Stimulated activated CD4-positive, alpha-beta T cell treated with anti-CD3 and anti-CD28 coated beads, Interleukin-15, amount 100 ng/mL, for 1 hour (primary cell): ENCODE data around the gene PLPP7.
A peak's percentile ranks its signal among the peaks of the same experiment; 100 is the strongest.
"Not testable (repeated sequence)": the region's sequence is repeated elsewhere in the genome, so short reads cannot be mapped to it uniquely, and the experiment has no call there.

Experiments
- DNase-seq, 2 donors: peaks; one replicate each; pipeline ENCODE4 v3.0.0-alpha.2; 2020; ENCODE audit warnings: low read depth in 1 of 2, low spot score in 1 of 2

The PLPP7 gene

DNA sequence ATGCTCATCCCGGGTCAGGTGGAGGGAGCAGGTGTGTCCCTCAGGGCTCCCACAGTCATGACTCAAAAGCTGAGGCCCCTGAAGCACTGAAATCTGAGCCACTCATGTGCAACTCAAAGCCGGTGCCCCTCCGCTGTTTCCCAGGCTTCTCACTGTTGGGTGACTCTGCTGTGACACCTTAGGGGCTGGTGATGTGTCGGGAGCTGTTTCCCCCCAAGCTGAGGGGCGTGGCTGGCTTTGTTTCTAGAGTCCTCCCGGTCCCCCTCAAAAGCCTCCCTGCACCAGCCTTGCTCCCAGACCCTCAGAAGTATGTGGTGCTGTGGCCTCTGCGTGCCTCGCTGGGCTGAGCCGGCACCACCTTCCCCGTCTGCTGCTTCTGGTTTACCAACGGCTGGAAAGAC is 39.7 kb downstream of the PLPP7 start:
- no peak for DNase-seq

DNA sequence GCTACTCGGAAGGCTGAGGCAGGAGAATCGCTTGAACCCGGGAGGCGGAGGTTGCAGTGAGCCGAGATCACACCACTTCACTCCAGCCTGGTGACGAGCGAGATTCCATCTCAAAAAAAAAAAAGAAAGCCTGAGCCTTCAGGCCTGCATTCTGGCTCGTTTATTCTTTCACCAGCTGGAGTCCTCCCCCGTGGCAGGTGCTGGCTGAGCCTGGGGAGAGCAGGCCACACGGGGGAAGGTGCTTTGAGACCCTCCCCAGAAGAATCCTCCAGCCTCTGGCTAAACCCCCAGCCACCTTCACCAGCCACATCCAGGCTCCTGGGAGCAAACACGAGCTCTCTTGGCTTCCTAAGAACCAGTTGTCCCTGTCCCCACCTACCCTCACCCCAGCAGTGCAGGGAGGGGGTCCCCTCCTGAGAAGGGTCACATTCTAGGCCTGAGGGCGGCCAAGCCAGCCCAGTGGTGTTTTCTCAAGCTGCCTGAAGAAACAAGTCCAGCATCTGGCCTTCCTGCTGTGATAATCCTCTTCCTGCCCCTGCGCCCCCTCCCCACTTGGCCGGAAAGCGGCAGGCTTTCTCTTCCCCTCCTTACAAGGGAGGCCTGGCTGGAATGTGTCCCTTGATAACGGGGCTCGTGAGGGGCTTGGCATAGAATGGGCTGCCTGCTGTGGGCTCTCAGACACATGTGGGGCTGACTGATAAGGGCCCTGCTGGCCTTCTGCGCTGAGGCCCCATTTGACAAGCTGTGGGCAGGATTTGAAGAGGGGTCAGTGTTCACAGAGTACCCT is 41.5 kb downstream of the PLPP7 start:
- no peak for DNase-seq

DNA sequence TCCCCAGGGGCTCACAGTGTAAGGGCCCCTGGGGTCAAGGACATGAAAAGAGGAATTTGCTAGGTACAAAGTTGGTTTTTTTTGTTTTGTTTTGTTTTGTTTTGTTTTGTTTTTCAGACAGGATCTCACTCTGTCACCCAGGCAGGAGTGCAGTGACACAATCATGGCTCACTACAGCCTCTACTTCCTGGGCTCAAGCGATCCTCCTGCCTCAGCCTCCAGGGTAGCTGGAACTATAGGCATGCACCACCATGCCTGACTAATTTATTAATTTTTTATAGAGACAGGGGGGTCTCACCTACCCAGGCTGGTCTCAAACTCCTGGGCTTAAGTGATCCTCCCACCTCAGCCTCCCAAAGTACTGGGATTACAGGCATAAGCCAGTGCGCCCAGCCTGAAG is 42.5 kb downstream of the PLPP7 start:
- DNase-seq: not testable (repeated sequence)

GRCh38 chr9:131333771-131334628 is 44.5 kb downstream of the PLPP7 start:
- DNase-seq: no peak

GRCh38 chr9:131334629-131335367 is 45.3 kb downstream of the PLPP7 start:
- no peak for DNase-seq

- no peak for DNase-seq
Observed at GRCh38 chr9:131335368-131335755, 45.8 kb downstream of the PLPP7 start.

GRCh38 chr9:131337131-131337848 is 47.8 kb downstream of the PLPP7 start:
- no peak for DNase-seq

DNA sequence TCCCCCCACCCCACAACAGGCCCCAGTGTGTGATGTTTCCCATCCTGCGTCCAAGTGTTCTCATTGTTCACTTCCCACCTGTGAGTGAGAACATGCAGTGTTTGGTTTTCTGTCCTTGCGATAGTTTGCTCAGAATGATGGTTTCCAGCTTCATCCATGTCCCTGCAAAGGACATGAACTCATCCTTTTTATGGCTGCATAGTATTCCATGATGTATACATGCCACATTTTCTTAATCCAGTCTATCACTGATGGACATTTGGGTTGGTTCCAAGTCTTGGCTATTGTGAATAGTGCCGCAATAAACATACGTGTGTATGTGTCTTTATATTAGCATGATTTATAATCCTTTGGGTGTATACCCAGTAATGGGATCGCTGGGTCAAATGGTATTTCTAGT is 49.7 kb downstream of the PLPP7 start:
- not testable (repeated sequence) for DNase-seq

DNA sequence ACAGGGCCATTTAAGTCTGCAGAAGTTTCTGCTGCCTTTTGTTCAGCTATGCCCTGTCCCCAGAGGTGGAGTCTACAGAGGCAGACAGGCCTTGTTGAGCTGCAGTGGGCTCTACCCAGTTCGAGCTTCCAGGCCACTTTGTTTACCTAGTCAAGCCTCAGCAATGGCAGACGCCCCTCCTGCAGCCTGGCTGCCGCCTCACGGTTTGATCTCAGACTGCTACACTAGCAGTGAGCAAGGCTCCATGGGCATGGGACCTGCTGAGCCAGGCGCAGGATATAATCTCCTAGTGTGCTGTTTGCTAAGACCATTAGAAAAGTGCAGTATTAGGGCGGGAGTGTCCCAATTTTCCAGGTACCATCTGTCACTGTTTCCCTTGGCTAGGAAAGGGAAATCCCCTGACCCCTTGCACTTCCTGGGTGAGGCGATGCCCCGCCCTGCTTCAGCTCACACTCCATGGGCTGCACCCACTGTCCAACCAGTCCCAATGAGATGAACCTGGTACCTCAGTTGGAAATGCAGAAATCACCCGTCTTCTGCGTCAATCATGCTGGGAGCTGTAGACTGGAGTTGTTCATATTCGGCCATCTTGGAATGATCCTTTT is 55.5 kb downstream of the PLPP7 start:
- DNase-seq: not testable (repeated sequence)

DNA sequence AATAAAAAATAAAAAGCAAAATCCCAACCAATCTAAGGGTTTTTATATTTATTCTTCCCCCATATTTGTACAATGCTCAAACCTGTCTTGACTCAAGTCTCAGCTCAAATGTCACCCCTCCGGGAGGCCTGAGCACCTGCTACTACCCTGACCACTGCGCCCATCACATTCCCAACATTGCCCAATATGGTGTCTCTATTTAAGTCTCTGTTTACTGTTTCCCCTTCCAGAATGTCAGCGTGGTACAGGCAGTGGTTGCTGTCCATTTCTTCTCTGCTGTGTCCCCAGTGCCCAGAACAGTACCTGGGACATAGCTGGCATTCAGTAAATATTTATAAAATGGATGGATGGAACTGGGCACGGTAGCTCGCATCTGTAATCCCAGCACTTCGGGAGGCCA is 57.0 kb downstream of the PLPP7 start:
- no peak for DNase-seq

DNA sequence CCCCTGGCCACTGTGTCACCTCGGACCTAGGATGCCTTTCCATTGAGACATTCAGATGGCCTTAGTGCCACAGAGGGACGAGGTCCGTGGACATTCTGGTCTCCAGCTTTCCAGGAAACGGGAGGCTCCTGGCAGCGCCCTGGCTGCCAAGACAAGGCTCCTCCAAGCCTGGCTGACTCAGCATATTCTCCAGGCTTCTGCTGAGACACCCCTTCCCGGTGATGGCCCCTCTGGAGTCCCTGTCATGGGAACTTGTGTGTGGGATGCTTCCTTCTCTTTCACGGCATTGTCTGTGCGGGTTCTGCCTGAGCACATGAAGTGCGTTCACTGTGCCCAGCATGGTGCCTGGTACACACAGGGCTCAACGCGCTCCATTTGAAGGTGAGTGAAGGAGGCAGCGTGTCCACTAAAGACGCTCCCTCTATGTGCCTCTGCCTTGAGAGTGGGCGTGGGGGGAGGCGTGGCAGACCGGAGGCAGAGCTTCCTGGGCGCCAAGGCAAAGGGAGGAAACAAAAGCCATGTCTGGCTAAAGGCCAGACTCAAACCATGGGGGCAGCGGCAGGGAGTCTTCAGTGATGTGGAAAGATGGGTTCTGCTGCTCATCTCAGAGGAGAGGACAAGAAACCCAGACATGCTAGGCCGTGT is 58.0 kb downstream of the PLPP7 start:
- DNase-seq: no peak

DNA sequence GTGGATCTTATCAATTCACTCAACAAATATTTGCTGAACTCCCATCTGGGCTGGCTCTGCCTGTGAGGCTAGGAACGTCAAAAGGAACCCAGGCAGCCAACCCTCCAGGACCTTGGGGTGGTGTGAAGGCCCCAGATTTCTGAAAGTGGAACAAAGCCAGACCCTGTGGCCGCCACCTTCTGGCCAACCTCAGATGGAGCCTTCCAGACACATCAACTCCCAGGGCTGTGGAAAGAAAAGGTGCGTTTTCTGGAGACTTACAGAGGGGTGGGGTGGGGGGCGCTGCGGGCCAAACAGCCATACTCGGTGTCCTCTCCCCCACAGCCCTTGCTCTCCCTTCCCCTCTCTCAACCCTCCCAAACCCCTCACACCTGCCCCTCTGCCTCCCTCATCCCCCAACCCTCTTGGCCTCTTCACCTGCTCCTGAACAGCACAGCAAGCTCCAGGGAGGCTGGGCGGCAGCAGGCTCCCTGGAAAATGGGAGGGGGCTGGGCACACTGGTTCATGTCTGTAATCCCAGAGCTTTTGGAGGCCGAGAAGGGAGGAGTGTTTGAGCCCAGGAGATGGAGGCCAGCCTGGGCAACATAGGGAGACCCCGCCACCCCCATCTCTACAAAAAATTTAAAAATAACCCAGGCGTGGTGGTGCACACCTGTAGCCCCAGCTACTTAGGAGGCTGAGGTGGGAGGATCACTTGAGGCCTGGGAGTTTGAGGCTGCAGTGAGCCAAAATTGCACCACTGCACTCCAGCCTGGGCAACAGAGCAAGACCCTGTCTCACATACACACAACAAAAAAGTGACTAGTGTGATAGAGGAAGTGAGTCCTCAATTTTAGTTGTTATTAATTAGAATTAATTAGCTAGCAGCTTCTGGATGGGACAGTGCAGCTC is 59.4 kb downstream of the PLPP7 start:
- DNase-seq: no peak

GRCh38 chr9:131349522-131349880 is 60.0 kb downstream of the PLPP7 start:
- DNase-seq: no peak

GRCh38 chr9:131349881-131350563 is 60.5 kb downstream of the PLPP7 start:
- peak; percentile 65 to 80 for DNase-seq

- DNase-seq: not testable (repeated sequence)
Observed at GRCh38 chr9:131356479-131356878, 67.0 kb downstream of the PLPP7 start.

- no peak for DNase-seq
Observed at GRCh38 chr9:131358556-131358955, 69.0 kb downstream of the PLPP7 start.
